ENCODE data around the gene ELMO1.

DNA sequence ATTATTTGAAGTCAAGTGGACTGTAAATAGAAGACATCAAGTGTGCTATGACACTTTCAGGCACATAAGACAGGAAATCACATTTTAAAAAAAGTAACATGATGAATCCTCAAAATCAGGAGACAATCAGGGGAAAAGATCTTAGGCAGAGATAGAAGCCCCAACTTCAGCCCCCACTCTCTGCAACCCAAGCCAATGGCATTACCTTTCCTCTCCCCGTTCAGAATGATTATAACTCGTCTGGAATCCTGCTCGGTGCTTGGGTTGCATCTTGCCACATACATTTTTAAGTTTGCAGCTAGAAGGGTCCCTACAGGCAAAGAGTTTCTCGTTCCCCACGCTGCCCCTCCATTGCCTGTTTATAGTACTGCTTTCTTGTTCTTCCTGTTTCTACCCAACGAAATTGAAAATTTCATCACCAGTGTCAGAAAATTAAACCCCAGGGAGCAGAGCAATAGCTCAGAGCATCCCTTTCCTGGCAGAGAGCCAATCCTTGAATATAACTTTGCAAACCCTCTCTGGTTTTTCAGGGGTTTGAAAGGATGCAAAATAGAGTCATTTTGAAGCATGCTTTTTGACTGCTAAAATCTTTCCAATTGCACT, 463.9 kb downstream of the ELMO1 start:
- no peak for TF ChIP-seq POLR2A (IDR thresholded peaks at IDR 0.05; ENCODE audit: low read length)
- TF ChIP-seq SREBF2 (IDR thresholded peaks at IDR 0.05) = no peak
- no peak for TF ChIP-seq CTCF (IDR thresholded peaks at IDR 0.05)

Measured in A549 (cell line).